Renal pelvis (tissue), 4 donors: ENCODE data around the gene KIF7. TPM values are rescaled to one million over a fixed set of nuclear protein-coding genes. Genes with fewer than 3 reads are reported as not detected.
"Not testable (repeated sequence)": the region's sequence is repeated elsewhere in the genome, so short reads cannot be mapped to it uniquely, and the experiment has no call there.

Experiments
- DNase-seq: peaks from one replicate; pipeline ENCODE4 v3.0.0-alpha.2; 2013
- polyA plus RNA-seq, 3 donors: library from polyadenylated mRNA; unstranded; fragments of 120-200 nt; gene quantifications; one replicate each; pipeline ENCODE4 v1.2.1, GENCODE V29; 2013; ENCODE audit not compliant: insufficient read length in 3 of 3

The KIF7 gene
- polyA plus RNA-seq, 3 donors, result 13.0 to 17.1 (median 14.1) TPM

- DNase-seq, result no peak
Measured at GRCh38 chr15:89616228-89616627, 39.0 kb downstream of the KIF7 start.

GRCh38 chr15:89615135-89615534, 40.1 kb downstream of the KIF7 start:
- DNase-seq, result no peak

GRCh38 chr15:89614164-89614563, 41.1 kb downstream of the KIF7 start:
- DNase-seq, result no peak

GRCh38 chr15:89613031-89613430, 42.2 kb downstream of the KIF7 start:
- no peak for DNase-seq

- DNase-seq, result no peak
Measured at GRCh38 chr15:89611317-89611716, 44.0 kb downstream of the KIF7 start.

- no peak for DNase-seq
Measured at GRCh38 chr15:89599021-89599420, 56.2 kb downstream of the KIF7 start.

GRCh38 chr15:89593018-89593417, 62.2 kb downstream of the KIF7 start:
- no peak for DNase-seq

GRCh38 chr15:89591834-89592233, 63.4 kb downstream of the KIF7 start:
- no peak for DNase-seq

GRCh38 chr15:89587955-89588354, 67.3 kb downstream of the KIF7 start:
- no peak for DNase-seq

- DNase-seq, result no peak
Measured at GRCh38 chr15:89586651-89587050, 68.6 kb downstream of the KIF7 start.

GRCh38 chr15:89580747-89581146, 74.5 kb downstream of the KIF7 start:
- not testable (repeated sequence) for DNase-seq

GRCh38 chr15:89578146-89578545, 77.1 kb downstream of the KIF7 start:
- no peak for DNase-seq

Other genes starting within 250 kb of the KIF7 start
- gene RHCG, start 158.9 kb downstream of the KIF7 start, polyA plus RNA-seq, result 1 to 10 TPM; 1.9 to 2.5 (median 2.0) TPM
- gene TICRR, start 80.0 kb downstream of the KIF7 start, polyA plus RNA-seq, result 10 to 100 TPM in 2 of 3 donors, 1 to 10 TPM in 1; 9.1 to 13.6 (median 12.4) TPM
- 1 to 10 TPM in 2 of 3 donors, under 1 TPM in 1; 0.97 to 1.4 (median 1.3) TPM for gene PLIN1, start 23.9 kb upstream of the KIF7 start, polyA plus RNA-seq
- gene PEX11A, start 35.3 kb upstream of the KIF7 start, polyA plus RNA-seq, result 10 to 100 TPM; 17.3 to 20.6 (median 19.8) TPM
- gene WDR93, start 35.3 kb upstream of the KIF7 start, polyA plus RNA-seq, result 1 to 10 TPM; 2.4 to 4.0 (median 3.4) TPM
- gene MESP1, start 95.8 kb upstream of the KIF7 start, polyA plus RNA-seq, result 1 to 10 TPM; 1.3 to 2.0 (median 1.8) TPM
- gene MESP2, start 120.9 kb upstream of the KIF7 start, polyA plus RNA-seq, result under 1 TPM; 0.44 to 0.49 (median 0.47) TPM
- gene ANPEP, start 159.4 kb upstream of the KIF7 start, polyA plus RNA-seq, result 100 to 1,000 TPM; 110 to 123 (median 121) TPM
- gene AP3S2, start 238.5 kb upstream of the KIF7 start, polyA plus RNA-seq, result 10 to 100 TPM; 29.8 to 44.9 (median 44.1) TPM